GM19035 (cell line): ENCODE data around the gene IFNL1.
"Not testable (repeated sequence)": the region's sequence is repeated elsewhere in the genome, so short reads cannot be mapped to it uniquely, and the experiment has no call there.

Experiments used
- ATAC-seq: cut with Tn5 transposase; IDR thresholded peaks from one replicate; pipeline ENCODE4 v1.9.1; 2021; ENCODE audit not compliant: unreplicated experiment

Gene IFNL1

DNA sequence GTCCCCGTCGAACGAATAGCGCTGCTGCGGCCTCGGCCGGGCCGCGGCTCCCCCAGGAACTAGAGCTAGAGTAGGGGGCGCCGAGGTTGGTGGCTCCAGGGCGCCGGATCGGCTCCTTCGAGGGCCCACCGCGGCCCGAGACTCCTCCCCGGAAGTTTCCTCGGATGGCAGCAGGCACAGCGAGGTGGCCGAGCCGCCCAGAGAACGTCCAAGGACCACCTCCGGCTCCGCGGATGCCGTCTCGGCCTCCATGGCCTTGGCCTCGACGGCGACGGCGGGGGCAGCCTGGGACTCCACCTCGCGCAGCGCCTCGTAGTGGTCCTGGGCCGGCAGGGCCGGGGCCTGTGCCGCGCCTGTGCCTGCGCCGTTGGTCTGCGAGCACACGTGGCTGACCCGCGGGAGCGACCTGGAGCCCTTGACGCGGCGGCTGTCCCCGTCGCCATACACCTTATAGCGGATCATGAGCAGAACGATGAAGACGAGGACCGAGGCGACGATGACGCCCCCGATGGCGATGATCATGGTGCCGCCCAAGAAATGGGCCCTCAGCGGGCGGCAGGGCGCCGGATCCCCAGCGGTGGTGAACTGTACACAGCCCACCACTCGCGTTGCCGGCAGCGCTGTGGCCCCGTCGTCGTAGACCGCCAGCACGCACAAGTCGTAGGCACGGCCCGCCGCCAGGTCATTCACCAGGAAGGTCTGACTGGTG lies 11.8 kb downstream of the IFNL1 start:
- ATAC-seq: no peak

DNA sequence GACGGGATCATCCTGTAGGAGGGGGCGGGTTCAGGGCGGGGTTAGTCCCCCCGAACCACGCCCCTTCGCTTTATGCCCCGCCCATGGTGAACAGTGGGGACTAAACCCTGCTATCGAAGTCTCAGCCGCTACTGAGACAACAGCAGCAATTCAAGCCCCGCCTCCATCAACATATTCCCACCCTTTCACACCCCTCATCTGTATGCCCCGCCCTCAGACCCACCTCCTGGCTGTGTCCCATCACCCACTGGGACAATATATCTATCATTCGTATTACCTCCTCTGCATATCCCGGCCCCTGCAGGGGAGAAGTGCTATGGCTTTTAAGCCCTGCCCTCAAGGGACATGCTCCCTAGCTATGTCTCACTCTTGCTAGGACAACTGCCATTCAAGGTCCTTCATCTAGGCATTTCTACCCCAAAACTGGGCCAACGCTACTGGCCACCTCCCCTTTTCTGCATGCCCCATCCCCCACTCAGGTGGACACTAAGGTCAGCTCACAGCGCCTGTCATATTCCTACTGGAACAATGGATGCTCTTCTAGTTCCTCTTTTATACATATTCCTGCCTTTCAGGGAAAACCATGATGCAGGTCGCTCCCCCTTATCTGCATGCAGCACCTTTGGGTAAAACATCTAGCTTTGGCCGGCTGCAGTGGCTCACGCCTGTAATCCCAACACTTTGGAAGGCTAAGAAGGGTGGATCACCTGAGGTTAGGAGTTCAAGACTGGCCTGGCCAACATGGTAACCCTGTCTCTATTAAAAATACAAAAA lies 12.5 kb downstream of the IFNL1 start:
- ATAC-seq: no peak

DNA sequence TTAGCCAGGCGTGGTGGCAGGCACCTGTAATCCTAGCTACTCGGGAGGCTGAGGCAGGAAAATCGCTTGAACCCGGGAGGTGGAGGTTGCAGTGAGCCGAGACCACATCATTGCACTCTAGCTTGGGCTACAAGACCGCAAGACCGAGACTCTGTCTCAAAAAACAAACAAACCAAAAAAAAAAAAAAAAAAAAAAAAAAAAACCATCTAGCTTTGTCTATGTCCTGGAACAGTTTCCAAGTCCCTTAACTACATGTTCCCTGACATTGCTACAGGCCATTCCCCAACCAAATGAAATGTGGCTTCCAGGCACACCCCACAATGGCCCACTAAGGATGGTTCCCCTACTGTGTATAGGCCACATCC lies 13.1 kb downstream of the IFNL1 start:
- not testable (repeated sequence) for ATAC-seq

DNA sequence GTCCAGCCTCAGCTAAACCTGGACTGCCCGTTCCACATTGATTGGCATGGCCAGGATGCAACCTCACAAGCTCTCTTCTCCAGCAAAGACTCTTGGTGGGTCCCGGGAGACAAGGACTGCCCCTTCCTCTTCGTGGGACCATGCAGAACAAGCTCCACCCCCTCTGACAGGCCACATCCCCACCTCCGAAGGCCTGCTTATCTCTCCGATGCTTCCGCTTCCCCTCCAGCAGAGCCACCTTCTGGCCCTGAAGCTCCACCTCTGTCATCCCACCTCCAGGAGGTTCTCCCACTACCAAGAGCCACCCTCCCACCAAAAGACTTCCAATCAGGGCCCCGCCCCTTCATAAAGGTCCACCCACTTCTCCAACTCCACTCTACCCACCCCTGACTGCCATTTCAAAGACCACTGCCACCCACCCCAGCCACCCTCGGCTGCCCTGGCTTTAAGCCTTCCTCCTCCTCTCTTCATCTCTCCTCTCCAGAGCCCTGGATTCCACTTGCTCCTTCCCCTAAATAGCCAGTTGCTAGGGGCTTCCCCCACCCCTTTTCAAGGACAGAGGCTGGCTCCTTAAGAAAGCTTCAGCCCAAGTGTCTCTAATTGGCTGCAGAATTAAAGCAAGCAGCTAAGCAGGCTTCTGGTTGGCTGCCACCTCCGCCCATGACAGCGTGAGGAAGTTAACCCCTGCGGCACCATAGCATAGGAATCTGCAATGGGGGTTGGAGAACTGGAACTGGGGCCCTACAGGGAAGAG lies 14.5 kb downstream of the IFNL1 start:
- no peak for ATAC-seq

DNA sequence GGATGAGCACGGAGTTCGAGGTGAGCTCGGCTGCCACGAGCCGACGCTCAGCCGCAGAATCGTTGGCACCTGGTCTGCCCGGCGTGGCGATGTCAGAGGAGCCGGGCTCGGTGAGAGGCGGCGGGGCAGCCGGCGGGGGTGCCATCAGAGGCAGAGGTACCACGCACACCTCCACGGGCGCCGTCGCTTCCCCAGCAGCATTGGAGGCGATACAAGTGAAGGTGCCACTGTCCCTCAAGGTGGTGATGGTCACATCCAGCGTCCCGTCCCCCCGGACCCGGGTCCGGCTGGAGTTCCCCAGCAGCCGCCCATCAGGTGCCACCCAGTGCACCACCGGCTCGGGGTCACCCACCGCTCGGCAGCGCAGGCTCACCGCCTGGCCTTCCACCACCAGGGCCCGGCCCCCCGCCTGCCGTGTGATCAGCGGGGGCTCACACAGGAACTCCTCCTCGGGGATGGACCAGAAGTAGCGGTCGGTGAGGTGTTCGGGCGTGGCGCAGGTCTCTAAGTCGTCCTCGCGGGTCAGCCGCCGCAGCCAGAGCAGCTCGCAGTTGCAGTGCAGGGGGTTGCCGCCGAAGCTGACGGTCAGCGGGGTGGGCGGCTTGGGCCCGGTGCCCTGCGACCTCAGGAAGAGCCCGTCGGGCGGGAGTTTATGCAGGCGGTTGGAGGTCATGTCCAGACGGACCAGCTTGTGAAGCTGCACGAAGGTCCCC lies 18.0 kb downstream of the IFNL1 start:
- ATAC-seq: no peak

DNA sequence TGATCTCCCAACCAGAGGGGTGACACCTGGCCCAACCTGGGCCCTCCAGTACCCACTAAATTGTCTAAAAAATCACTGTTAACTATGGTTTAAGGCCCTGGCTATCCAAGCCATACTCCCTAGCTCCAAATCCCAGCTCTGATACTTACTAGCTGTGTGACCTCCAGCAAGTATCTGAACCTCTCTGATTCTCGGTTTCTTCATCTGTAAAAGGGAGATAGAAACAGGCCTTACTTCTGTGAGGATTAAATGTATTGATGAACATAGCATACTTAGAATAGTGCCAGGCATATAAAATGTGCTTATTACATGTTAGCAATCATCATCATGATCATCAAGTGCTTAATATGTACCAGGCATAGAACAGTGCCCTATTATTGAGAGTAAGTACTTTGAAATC lies 19.7 kb downstream of the IFNL1 start:
- no peak for ATAC-seq

DNA sequence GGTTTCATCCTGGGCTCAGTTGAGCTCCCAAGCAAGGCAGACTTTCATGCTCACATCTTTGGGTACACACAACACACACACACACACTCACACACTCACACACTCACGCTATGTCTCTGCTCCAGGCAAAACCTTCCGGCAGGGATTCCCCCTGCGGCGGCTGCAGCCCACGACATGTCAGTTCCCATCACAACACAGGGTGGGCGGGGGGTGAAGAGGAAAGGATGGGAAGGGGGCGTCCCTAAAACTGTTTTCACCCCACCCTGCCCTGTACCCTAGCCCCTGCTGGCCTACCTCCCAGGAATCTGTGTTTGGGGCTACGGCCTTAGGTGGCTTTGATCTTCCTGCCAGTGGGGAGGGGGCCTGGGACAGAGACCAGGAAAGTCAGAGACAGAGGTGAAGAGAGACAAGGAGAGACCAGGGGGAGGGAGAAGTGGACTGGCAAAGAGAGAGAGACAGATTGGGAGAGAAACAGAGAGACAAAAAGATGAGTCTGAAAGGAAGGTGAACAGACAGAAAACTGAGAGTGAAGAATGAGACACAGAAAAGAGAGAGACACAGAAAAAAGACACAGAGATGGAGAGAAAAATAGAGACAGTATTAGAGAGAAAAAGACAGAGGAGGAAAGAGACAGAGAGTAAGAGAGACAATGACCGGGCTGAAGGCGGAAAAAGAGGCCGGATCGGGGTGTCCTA lies 20.6 kb downstream of the IFNL1 start:
- no peak for ATAC-seq

DNA sequence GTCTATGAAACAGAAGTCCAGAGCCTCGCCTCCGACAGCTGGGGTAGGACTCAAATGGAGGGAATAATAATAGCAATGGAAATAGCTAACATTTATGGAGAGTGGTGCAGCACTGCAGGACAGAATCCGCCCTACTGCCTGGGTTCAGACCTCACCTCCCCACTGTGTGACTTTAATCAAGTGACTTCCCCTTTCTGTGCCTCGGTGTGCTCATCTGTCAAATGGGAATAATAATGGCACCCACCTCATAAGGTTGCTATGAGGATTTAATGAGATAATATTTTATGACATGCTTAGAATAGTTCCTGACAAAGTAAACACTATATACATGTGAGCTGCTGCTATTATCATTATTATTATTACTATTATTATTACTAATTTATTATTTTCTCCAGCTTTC lies 21.3 kb downstream of the IFNL1 start:
- no peak for ATAC-seq

DNA sequence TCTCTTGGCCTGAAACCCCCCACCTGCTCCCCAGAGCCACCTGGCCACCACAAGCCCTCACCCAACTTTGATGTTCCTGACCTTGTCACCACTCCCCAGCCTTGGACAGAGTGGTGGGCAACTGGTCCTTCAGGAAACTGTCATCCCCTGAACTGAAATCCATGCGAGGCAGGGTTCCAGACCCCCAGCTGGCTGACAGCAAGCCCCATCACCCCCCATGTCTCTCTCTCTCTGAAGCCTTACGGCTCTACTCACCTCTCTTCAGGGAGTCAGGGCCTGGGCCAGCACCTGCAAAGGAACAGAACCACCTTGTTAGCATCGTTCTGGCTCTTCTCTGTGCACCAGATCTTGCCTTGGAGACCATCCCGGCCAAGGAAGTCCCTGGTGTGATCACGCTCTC lies 21.9 kb downstream of the IFNL1 start:
- ATAC-seq: no peak

DNA sequence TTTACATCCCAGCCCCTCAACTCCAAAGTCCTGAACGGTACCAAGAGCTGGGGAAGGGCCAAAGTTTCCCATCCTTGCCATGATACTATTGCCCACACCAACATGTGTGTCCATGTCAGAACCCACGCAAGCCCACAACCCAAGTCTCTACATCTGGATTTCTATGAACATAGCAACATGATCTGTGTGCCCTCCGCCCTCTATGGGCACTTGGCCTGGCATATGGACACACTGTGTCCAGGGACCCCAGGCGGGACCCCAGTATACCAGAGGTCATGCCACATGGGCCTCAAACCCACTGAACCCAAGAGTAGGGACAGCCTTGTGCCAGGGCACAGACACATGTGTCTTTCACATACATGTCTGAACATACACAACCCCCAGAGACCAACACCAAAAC lies 22.5 kb downstream of the IFNL1 start:
- no peak for ATAC-seq

DNA sequence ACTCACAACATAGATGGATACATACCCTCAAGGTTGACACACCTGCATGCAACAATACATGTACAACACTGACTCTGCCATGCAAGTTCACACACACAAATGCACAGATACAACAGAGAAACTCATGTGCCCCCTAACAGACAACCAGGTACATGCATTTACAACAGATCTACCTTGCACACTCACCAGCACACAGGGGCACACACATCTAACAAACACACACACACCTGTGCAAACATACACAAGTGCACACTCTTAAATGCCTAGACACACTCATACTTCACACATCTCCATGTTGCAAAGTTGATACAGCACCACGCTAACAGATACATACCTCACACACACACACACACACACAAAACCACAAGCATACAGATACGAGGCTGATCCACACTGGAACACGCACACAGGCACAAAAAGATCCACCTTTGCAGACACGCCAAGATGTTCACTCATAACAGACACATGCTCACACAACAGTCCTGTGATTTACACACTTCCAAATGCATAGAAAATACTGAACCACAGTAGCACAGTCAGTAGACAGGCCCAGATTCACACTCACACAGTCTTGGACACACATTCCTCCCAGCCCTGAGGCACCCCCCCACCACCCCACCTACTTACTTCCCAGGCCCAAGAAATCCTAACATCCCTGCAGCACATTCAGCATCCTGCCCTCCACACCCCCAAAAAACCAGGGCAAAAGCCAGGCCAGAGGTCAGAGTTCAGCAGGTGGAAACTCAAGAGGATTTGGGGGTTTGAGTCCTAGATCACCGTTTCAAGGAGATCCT lies 23.1 kb downstream of the IFNL1 start:
- ATAC-seq: no peak

DNA sequence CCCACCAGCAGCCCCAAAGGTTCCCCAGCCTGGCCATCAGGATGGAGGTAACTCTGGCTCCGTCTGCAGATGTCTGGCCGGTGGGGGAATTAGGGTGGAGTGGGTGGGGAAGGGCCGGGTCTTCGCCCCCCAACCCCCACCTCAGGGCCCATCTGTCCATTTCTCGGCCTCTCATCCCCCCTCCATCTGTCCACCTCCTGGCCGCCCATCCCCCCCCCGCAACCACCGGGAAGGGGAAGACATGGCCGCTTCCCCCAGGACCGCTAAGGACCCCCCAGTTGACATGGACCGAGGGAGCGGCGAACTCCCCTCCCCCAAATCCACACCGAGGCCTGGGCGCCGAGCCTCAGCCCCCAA lies 23.7 kb downstream of the IFNL1 start:
- no peak for ATAC-seq

DNA sequence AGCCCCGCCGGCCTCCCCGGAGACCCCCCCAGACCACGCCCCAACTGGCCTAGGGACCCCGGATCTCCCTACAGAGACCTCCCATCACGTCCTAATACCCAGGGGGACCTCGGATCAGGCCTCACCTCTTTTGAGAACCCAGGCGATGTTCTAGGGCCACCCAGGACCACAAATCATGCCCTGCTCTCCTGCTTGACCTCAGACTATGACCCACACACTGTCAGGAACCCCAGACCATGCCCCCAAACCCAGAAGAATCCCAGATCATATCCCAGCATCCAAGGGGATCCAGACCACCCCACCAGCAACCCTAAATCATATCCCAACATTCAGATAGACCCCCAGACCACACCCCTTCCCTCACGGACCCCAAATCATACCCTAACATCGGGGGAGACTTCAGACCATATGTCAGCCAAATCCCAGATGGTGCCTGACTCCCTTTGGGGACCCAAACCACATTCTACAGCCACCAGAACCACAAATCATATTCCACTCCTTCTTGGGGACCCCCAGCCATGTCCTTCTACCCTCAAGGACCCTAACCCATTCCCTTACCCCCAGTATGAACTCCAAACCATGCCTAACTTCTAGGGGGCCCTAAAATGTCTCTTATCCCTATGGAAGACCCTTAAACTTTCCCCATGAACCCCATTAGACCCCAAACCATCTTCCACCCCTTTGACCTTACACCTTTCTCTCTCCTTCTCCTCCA lies 25.1 kb downstream of the IFNL1 start:
- no peak for ATAC-seq

DNA sequence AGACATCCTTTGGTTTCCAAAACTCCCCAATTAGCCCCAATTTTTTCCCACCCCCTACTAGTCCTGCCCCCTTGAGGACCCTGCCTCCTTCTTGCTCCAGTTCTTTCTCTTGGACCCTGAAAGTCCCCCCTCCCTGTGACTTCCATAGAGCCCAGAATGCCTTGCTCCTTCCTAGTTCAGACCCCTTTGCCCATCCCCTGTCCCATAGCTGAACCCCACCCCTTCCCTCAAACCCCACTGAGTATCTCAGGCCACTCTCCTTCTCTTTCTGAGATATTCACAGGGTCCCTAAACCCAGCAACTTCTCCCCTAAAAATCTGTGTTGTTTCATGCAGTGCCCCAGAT lies 25.6 kb downstream of the IFNL1 start:
- ATAC-seq: no peak

DNA sequence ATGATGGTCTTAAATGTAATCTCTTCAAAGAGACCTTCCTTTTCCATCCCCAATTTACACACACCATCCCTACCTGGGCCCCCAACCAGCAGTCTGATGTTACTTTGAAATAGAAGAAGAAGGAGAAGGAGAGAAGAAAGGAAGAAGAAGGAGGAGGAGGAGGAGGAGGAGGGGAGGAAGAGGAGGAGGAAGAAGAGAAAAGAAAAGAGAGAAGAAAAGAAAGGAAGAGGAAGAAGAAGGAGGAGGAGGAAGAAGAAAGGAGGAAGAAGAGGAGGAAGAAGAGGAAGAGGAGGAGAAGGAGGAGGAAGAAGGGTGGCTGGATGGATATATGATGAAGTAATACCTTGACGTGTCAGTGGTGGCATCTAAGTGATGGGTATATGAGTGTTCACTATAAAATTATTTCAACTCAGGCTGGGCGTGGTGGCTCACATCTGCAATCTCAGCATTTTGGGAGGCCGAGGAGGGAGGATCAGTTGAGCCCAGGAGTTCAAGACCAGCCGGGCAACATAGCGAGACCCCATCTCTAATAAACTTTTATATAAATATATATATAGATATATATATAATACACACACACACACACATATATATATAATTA lies 28.1 kb downstream of the IFNL1 start:
- no peak for ATAC-seq

DNA sequence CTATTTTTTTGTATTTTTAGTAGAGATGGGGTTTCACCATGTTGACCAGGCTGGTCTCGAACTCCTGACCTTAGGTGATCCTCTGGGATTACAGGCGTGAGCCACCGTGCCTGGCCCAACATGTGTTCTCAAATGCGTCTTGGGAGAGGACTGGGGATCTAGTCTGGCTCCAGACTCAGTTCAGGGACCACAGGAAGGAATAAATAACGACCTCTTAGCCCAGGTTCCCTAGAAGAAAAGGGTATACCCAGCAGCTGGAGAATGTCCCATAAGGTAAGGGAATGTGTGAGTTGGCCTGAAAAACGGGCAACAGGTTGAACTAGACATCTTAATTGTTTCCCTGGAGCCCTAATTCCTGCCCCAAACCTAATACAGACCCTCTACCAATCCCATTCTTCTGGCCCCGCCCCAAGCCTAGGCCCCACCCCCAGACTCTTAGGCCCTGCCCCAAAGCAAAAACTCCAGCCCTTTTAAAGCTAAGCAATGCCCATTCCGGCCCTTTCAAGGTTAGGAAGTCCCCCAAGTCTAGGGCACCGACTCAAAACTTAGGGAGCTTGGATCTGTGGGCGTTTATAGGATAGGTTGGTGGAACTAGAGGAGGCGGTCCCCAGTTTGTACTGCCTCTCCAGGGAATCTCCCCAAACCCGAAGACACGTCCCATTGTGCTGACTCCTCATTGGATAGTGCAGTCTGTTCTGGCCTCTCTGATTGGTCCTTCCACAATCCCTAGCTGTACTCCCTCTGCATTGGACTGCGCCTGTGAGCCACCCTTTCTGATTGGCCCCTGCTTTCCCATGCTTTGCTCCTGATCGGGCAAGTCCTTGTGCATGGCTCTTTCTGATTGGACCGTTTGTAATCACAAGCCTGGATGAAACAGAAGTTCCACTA lies 29.8 kb downstream of the IFNL1 start:
- no peak for ATAC-seq

DNA sequence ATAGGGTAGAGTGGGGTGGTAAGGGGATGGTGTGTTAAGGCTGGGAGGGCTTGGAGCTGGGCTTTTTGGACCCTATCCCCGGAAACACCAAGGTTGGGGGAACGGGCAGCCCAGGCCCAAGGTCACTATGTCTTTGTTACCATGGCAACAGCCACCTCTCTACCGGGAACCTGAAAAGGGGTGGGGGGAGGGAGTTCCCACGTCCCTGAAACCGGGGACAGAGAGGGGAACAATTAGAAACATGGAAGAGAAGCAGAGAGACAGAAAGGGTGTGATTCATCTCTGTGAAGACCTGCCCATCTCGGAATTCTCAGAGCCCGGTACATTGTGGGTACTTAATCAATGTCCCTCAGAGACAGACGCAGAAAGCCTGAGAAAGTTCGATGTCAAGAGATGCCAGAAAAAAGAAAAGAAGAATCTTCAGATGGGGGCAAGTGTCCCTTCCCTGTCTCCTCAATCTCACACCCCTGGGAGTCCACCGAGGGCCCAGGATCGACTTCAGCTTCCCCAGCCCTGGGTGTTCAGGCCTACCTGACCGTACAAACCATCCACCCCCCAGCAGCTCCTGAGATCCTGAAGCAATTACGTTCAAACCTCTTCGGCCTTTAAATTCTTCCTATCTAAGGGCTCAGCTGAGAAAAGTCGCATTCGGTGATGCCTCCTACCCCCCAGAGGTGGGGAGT lies 31.3 kb downstream of the IFNL1 start:
- no peak for ATAC-seq
